GM23248 (cell line): Measurements from ENCODE around the gene SLC6A12. TPM values are rescaled to one million over a fixed set of nuclear protein-coding genes. Genes with fewer than 3 reads are reported as not detected.

Source experiments
- DNase-seq: peaks from one replicate; pipeline ENCODE4 v3.0.0-alpha.2; 2015
- H2AFZ ChIP-seq: fragments of 200-600 bp; sonication (generic); 2 replicates; pipeline ENCODE4 v1.6.1; 2016; ENCODE audit warnings: antibody characterized with exemption
- H3F3A ChIP-seq: fragments of 200-600 bp; sonication (generic); 2 replicates; pipeline ENCODE4 v1.6.1; 2016; ENCODE audit warnings: mild to moderate bottlenecking, antibody characterized with exemption, mixed run types; ENCODE audit not compliant: insufficient read depth
- H3K27ac ChIP-seq: fragments of 200-600 bp; sonication (generic); 2 replicates; pipeline ENCODE4 v1.5.1; 2016; ENCODE audit warnings: mild to moderate bottlenecking
- H3K27me3 ChIP-seq: fragments of 200-600 bp; sonication (generic); replicated peaks from 2 replicates; pipeline ENCODE4 v1.6.1; 2016; ENCODE audit warnings: mild to moderate bottlenecking; ENCODE audit not compliant: insufficient read depth
- H3K36me3 ChIP-seq: fragments of 200-600 bp; sonication (generic); 2 replicates; pipeline ENCODE4 v1.6.1; 2016; ENCODE audit warnings: low read depth, mild to moderate bottlenecking
- H3K4me1 ChIP-seq: fragments of 200-600 bp; sonication (generic); 2 replicates; pipeline ENCODE4 v1.6.1; 2016; ENCODE audit warnings: mild to moderate bottlenecking; ENCODE audit not compliant: insufficient read depth
- H3K4me2 ChIP-seq: fragments of 200-600 bp; sonication (generic); one replicate; pipeline ENCODE4 v1.6.1; 2016; ENCODE audit warnings: mild to moderate bottlenecking; ENCODE audit not compliant: unreplicated experiment
- H3K4me3 ChIP-seq: fragments of 200-600 bp; sonication (generic); 2 replicates; pipeline ENCODE4 v1.5.1; 2016; ENCODE audit warnings: mild to moderate bottlenecking
- H3K79me2 ChIP-seq: fragments of 200-600 bp; sonication (generic); 2 replicates; pipeline ENCODE4 v1.6.1; 2016; ENCODE audit warnings: mild to moderate bottlenecking; ENCODE audit not compliant: insufficient read depth
- H3K9ac ChIP-seq: fragments of 200-600 bp; sonication (generic); 2 replicates; pipeline ENCODE4 v1.6.1; 2016; ENCODE audit warnings: mild to moderate bottlenecking
- H3K9me2 ChIP-seq: fragments of 200-600 bp; sonication (generic); 2 replicates; pipeline ENCODE4 v1.6.1; 2016; ENCODE audit warnings: mixed run types, mild to moderate bottlenecking, moderate library complexity; ENCODE audit not compliant: insufficient read depth
- H3K9me3 ChIP-seq: fragments of 200-600 bp; sonication (generic); one replicate; pipeline ENCODE4 v1.6.1; 2017; ENCODE audit warnings: low read depth
- H4K20me1 ChIP-seq: fragments of 200-600 bp; sonication (generic); 2 replicates; pipeline ENCODE4 v1.6.0; 2016; ENCODE audit not compliant: insufficient read depth
- EZH2 ChIP-seq: fragments of 200-600 bp; sonication (generic); IDR thresholded peaks from 2 replicates; pipeline ENCODE4 v1.6.1; 2018; ENCODE audit warnings: antibody characterized with exemption, mild to moderate bottlenecking; ENCODE audit not compliant: insufficient read depth, poor library complexity, severe bottlenecking
- EZH2phosphoT487 ChIP-seq: fragments of 200-600 bp; sonication (generic); IDR thresholded peaks from 2 replicates; pipeline ENCODE4 v1.6.1; 2018; ENCODE audit warnings: antibody characterized with exemption, moderate library complexity, mild to moderate bottlenecking, low read depth; ENCODE audit not compliant: insufficient read depth
- WGBS, 2 experiments: methylation state at CpG; one replicate each; pipeline ENCODE4 v1.1.6; 2015 to 2017; ENCODE audit warnings: low lambda C conversion rate in 2 of 2, low coverage in 1 of 2; ENCODE audit errors: missing lambda C conversion rate in 2 of 2; 5-methylcytosine and 5-hydroxymethylcytosine counted together
- in situ Hi-C: fragments of 300-500 bp; cut with MboI; formaldehyde crosslinking; loops from 2 replicates; pipeline ENCODE4 v1.15.0; 2020
- polyA plus RNA-seq: library from polyadenylated mRNA; unstranded; fragments of >200 nt; fragmentation: Nextera tagmentation; extraction: Ambion mirVana; gene quantifications from 2 replicates; pipeline ENCODE4 v1.2.1, GENCODE V29; 2016
- total RNA-seq: library from RNA; depleted of rRNA; stranded (reverse); fragments of >200 nt; shearing (Covaris generic); gene quantifications from 2 replicates; pipeline ENCODE4 v1.2.3, GENCODE V29; 2014

SLC6A12 gene
- total and polyA plus RNA-seq, 2 experiments from 2014 or later = not detected

DNA sequence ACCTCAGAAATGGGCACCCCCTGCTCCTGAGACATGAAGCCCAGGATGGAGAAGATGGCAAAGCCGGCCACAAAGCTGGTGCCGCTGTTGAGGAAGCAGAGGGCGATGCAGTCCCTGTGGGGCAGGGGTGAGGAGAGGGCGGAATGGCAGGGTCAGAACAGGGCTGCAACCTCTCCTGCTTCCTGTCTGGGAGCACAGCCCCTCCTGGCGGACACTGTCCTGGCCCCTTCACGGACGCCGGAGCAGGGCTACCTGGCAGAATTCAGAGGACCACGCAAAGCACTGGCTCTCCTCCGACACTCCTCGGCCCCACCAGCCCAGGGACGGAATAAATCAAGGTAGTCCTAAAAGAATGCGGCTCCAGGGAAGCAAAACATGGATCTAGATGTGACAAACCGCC is 12.4 kb upstream of the SLC6A12 start:
- no peaks in the 10 kb centered on the region for H3K9me3 ChIP-seq
- no peaks in the 10 kb centered on the region for H4K20me1 ChIP-seq
- no peak for DNase-seq
- H3K27ac ChIP-seq = no peak overlapping the region
- TF ChIP-seq EZH2 (no peak), EZH2phosphoT487 (no peak)
- no peaks in the 10 kb centered on the region for H3K79me2 ChIP-seq
- H3K9me2 ChIP-seq = no peaks in the 10 kb centered on the region
- H3K4me3 ChIP-seq = no peak overlapping the region
- 31 to 47% methylated on average over 14 of the region's 14 CpGs for WGBS, 2 experiments
- no peaks in the 10 kb centered on the region for H3F3A ChIP-seq
- no peak overlapping the region for H2AFZ ChIP-seq
- no peak overlapping the region for H3K4me2 ChIP-seq
- H3K4me1 ChIP-seq = no peaks in the 10 kb centered on the region
- H3K36me3 ChIP-seq = no peaks in the 10 kb centered on the region
- in situ Hi-C loops = no loop called here
- H3K27me3 ChIP-seq = peaks cover 66% of the 10 kb centered on the region
- H3K9ac ChIP-seq = no peak overlapping the region

DNA sequence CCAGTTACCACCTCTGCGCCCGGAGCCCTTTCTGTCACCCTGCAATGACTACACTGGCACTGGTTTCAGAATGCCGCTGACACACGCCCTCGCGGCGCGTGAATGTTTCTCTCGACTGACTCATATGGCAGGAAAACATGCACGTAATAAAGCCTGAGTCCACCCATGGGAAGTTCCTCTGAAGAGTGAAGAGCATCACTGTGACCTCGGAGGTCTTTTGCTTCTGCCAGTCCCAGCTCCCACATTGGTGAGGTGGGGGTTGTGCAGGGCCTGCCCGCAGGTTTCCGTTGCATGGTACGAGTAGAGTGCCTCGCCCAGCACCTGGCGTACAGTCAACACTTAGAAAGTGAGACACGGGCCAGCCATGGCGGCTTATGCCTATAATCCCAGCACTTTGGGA is 11.1 kb upstream of the SLC6A12 start:
- TF ChIP-seq EZH2 (no peak), EZH2phosphoT487 (no peak)
- H2AFZ ChIP-seq = no peak overlapping the region

DNA sequence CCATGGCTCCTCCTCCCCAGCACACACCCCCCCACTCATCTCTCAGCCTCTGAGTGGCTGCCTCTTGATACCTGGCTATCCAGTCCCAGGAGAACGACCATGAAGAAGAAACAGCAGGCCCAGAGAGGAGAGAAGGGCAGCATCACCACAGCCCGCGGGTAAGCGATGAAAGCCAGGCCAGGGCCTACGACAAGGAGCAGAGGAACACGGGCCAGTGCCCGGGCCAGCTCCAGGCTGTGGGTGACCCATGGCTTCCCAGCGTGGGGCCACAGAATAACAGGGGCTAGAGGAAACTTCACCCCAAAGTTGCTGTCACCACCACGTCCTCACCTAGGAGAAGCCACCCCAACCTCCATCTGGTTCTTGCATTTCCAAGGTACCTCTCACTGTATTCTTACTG is 10.4 kb upstream of the SLC6A12 start:
- no peaks in the 10 kb centered on the region for H3K9me2 ChIP-seq
- in situ Hi-C loops = no loop called here
- no peaks in the 10 kb centered on the region for H3K79me2 ChIP-seq
- H3K27me3 ChIP-seq = peaks cover 48% of the 10 kb centered on the region
- DNase-seq = no peak
- H4K20me1 ChIP-seq = no peaks in the 10 kb centered on the region
- no peaks in the 10 kb centered on the region for H3F3A ChIP-seq
- no peaks in the 10 kb centered on the region for H3K36me3 ChIP-seq
- H3K4me3 ChIP-seq = no peak overlapping the region
- no peak overlapping the region for H2AFZ ChIP-seq
- no peaks in the 10 kb centered on the region for H3K9me3 ChIP-seq
- no peak overlapping the region for H3K4me2 ChIP-seq
- TF ChIP-seq EZH2phosphoT487 (no peak), EZH2 (no peak)
- WGBS, 2 experiments = 67% methylated on average over 9 of the region's 9 CpGs
- H3K9ac ChIP-seq = no peak overlapping the region
- H3K27ac ChIP-seq = no peak overlapping the region
- no peaks in the 10 kb centered on the region for H3K4me1 ChIP-seq

More for the DNA sequence above, 11.1 kb upstream of the SLC6A12 start:
- Histone ChIP-seq H3K9ac (no peak overlapping the region), H3K79me2 (no peaks in the 10 kb centered on the region), H3K9me2 (no peaks in the 10 kb centered on the region), H3K27ac (no peak overlapping the region), H3K9me3 (no peaks in the 10 kb centered on the region), H3F3A (no peaks in the 10 kb centered on the region), H3K27me3 (peaks cover 52% of the 10 kb centered on the region), H3K4me1 (no peaks in the 10 kb centered on the region), H3K4me3 (no peak overlapping the region), H4K20me1 (no peaks in the 10 kb centered on the region), H3K4me2 (no peak overlapping the region), H3K36me3 (no peaks in the 10 kb centered on the region)
- DNase-seq = no peak
- in situ Hi-C loops = no loop called here
- WGBS, 2 experiments = 86 to 90% methylated on average over 18 of the region's 18 CpGs

DNA sequence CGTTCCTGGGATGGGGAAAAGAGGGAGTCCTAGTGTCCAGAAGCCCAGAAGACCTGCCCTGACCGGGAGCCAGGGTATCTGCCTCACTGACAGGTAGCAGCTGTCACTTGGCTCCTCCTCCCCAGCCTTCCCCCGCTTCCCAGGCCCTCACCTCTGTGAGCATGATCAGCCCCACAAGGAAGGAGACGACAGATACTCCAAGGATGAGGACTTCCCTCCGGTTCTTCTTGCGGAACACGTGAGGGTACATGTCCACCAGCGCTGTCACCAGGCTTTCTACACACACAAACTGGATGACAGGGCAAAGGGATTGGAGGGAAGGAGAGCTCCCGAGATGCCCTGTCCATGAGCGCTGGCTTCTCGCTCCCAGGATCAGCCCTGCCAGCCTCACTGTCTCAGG is 9.9 kb upstream of the SLC6A12 start:
- H3K9me2 ChIP-seq = no peaks in the 10 kb centered on the region
- H2AFZ ChIP-seq = no peak overlapping the region
- no peaks in the 10 kb centered on the region for H3F3A ChIP-seq
- no peak overlapping the region for H3K4me2 ChIP-seq
- no peaks in the 10 kb centered on the region for H3K4me1 ChIP-seq
- TF ChIP-seq EZH2 (no peak), EZH2phosphoT487 (no peak)
- no peaks in the 10 kb centered on the region for H3K36me3 ChIP-seq
- no peaks in the 10 kb centered on the region for H3K9me3 ChIP-seq
- DNase-seq = no peak
- in situ Hi-C loops = no loop called here
- H4K20me1 ChIP-seq = no peaks in the 10 kb centered on the region
- H3K4me3 ChIP-seq = no peak overlapping the region
- no peak overlapping the region for H3K27ac ChIP-seq
- peaks cover 52% of the 10 kb centered on the region for H3K27me3 ChIP-seq
- no peak overlapping the region for H3K9ac ChIP-seq
- 53 to 55% methylated on average over 11 of the region's 11 CpGs for WGBS, 2 experiments
- H3K79me2 ChIP-seq = no peaks in the 10 kb centered on the region

DNA sequence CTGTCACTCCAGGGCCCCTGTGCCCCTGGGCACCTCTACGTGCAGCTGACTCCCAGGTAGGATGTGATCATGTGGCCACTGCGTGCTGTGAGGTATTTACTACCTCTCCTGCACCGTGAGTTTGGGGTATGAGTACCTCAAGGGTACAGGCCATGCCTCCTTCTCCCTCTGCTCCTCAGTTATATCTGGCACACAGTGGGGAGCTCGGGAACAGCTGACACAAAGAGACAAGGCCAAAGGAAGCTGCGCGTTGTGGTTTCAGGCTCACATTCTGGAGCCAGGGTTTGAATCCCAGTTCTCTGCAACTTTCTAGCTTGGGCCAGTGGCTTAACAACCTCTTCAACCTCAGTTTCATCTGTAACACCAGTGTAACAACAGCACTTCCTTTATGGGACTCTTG is 7.8 kb upstream of the SLC6A12 start:
- Histone ChIP-seq H3K27ac (no peak overlapping the region), H3K79me2 (no peaks in the 10 kb centered on the region), H3K4me2 (no peak overlapping the region), H3K9me2 (no peaks in the 10 kb centered on the region), H3K27me3 (peaks cover 38% of the 10 kb centered on the region), H3K36me3 (no peaks in the 10 kb centered on the region), H4K20me1 (no peaks in the 10 kb centered on the region), H2AFZ (no peak overlapping the region), H3K4me3 (no peak overlapping the region), H3K4me1 (no peaks in the 10 kb centered on the region), H3K9me3 (no peaks in the 10 kb centered on the region), H3F3A (no peaks in the 10 kb centered on the region), H3K9ac (no peak overlapping the region)
- in situ Hi-C loops = no loop called here
- TF ChIP-seq EZH2 (no peak), EZH2phosphoT487 (no peak)
- DNase-seq = no peak
- WGBS, 2 experiments = 39 to 43% methylated on average over 6 of the region's 6 CpGs
